Measurements from ENCODE around the gene PROC.

PROC gene

DNA sequence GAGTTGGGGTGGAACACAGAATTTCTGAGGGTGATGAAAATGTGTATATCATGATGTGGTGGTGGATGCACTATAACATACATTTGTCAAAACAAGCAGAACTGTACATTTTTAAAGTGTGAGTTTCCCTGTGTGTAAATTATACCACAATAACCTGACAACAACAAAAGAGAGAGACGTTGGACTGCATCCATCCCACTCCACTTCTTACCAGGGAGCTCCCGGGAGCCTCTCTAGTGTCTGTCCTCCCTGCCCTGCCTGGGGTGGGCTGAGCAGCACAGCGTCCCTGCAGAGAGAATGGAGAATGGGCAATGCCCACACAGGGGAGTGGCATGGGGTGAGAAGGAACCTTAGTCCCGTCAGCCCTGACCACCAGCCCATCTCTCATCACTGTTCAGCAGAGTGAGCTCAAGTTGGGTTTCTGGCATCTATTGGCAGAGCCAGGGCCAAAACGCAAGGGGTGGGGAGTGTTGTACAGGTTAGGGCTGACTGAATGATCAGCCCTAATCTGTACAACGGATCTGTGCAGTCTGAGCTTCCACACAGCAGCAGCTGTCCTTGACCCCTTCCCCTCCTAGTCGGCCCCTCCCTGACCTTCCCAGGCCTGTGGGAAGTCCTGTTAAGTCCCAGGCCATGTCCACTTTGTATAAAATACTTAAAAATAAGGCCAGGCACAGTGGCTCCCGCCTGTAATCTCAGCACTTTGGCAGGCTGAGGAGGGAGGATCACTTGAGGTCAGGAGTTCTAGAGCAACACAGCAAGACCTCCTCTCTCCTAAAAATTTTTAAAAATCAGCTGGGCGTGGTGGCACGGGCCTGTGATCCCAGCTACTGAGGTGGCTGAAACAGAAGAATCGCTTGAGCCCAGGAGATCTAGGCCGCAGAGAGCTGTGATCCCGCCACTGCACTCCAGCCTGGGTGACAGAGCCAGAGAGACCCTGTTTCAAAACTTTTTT lies 3.3 kb upstream of the PROC start:
- no peak for DNase-seq

DNA sequence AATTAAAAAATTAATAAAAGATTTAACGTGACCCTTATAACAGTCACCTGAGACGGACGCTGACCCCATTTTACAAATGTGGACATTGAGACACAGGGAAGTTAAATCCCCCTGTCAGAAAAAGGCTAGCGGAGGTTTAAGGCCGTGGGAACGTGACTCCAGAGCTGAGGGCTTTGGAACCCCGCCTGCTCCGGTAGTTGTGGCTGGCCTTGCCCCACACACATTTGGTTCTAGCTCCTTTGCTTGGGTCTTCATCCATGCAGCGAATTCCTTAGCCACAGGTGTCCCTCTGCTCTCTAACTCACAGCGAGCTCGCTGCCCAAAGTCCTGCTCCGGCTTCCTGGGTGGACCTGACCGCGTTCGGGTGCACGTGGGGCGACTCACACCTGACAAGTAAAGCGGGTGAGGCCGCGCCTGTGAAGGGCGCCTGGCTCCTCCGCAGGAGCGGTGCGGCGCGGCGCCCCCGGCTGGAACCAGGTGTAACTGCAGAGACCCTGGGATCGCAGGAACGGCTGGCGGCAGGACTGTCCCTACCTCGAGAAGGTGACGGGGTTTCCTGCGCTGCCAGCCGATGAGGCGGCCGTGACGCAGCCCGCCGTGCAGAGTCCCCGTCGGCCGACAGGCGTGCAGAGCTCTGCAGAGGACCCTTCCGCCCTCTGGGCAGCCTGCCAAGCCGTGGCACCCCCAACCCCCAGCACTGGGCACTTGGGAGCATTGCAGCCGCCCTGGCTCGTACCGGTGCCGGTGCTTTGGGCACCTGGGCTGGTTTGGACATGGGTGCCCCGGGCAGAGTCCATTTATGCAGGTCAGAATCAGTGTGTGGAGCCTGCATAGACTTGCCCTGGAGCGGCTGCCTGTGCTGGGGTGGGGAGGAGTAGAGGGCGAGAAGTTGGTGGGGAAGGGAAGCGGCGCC lies 2.4 kb upstream of the PROC start:
- DNase-seq, result peak; percentile 88

DNA sequence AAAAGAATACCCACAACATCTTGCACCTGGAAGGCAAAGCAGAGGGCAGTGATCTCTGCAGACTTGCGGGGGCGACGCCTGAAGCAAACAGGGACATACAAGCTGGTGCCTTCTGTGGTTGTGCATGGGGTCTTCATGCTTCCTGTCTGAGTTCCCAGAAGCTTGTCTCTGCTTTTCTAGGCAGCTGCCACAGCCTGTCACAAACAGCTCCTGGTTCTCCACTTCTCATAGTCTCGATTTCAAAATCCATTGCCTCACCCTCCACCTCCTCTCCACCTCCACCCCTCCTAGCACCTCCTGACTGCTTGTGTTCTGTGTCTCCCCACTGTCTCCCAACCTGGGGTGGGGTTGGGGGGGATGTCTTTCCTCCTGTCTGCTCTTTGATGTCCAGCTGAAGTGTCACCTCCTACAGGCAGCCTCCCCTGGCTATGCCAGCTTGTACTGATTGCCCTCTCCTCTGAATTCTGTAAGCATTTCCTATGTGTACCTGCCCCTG lies 1.7 kb upstream of the PROC start:
- DNase-seq, result no peak

DNA sequence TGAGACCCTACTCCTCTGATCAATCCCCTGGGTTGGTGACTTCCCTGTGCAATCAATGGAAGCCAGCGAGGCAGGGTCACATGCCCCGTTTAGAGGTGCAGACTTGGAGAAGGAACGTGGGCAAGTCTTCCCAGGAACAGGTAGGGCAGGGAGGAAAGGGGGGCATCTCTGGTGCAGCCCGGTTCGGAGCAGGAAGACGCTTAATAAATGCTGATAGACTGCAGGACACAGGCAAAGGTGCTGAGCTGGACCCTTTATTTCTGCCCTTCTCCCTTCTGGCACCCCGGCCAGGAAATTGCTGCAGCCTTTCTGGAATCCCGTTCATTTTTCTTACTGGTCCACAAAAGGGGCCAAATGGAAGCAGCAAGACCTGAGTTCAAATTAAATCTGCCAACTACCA lies 821 bp upstream of the PROC start:
- no peak for DNase-seq

DNA sequence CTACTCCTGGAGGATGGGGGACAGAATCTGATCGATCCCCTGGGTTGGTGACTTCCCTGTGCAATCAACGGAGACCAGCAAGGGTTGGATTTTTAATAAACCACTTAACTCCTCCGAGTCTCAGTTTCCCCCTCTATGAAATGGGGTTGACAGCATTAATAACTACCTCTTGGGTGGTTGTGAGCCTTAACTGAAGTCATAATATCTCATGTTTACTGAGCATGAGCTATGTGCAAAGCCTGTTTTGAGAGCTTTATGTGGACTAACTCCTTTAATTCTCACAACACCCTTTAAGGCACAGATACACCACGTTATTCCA lies 844 bp downstream of the PROC start:
- DNase-seq, result no peak

DNA sequence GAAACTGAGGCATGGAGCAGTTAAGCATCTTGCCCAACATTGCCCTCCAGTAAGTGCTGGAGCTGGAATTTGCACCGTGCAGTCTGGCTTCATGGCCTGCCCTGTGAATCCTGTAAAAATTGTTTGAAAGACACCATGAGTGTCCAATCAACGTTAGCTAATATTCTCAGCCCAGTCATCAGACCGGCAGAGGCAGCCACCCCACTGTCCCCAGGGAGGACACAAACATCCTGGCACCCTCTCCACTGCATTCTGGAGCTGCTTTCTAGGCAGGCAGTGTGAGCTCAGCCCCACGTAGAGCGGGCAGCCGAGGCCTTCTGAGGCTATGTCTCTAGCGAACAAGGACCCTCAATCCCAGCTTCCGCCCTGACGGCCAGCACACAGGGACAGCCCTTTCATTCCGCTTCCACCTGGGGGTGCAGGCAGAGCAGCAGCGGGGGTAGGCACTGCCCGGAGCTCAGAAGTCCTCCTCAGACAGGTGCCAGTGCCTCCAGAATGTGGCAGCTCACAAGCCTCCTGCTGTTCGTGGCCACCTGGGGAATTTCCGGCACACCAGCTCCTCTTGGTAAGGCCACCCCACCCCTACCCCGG lies 1.3 kb downstream of the PROC start:
- DNase-seq, result no peak

DNA sequence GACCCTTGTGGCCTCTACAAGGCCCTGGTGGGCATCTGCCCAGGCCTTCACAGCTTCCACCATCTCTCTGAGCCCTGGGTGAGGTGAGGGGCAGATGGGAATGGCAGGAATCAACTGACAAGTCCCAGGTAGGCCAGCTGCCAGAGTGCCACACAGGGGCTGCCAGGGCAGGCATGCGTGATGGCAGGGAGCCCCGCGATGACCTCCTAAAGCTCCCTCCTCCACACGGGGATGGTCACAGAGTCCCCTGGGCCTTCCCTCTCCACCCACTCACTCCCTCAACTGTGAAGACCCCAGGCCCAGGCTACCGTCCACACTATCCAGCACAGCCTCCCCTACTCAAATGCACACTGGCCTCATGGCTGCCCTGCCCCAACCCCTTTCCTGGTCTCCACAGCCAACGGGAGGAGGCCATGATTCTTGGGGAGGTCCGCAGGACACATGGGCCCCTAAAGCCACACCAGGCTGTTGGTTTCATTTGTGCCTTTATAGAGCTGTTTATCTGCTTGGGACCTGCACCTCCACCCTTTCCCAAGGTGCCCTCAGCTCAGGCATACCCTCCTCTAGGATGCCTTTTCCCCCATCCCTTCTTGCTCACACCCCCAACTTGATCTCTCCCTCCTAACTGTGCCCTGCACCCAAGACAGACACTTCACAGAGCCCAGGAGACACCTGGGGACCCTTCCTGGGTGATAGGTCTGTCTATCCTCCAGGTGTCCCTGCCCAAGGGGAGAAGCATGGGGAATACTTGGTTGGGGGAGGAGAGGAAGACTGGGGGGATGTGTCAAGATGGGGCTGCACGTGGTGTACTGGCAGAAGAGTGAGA lies 2.0 kb downstream of the PROC start:
- DNase-seq, result no peak

DNA sequence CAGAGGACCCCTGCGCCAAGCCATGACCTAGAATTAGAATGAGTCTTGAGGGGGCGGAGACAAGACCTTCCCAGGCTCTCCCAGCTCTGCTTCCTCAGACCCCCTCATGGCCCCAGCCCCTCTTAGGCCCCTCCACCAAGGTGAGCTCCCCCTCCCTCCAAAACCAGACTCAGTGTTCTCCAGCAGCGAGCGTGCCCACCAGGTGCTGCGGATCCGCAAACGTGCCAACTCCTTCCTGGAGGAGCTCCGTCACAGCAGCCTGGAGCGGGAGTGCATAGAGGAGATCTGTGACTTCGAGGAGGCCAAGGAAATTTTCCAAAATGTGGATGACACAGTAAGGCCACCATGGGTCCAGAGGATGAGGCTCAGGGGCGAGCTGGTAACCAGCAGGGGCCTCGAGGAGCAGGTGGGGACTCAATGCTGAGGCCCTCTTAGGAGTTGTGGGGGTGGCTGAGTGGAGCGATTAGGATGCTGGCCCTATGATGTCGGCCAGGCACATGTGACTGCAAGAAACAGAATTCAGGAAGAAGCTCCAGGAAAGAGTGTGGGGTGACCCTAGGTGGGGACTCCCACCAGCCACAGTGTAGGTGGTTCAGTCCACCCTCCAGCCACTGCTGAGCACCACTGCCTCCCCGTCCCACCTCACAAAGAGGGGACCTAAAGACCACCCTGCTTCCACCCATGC lies 3.0 kb downstream of the PROC start:
- no peak for DNase-seq

DNA sequence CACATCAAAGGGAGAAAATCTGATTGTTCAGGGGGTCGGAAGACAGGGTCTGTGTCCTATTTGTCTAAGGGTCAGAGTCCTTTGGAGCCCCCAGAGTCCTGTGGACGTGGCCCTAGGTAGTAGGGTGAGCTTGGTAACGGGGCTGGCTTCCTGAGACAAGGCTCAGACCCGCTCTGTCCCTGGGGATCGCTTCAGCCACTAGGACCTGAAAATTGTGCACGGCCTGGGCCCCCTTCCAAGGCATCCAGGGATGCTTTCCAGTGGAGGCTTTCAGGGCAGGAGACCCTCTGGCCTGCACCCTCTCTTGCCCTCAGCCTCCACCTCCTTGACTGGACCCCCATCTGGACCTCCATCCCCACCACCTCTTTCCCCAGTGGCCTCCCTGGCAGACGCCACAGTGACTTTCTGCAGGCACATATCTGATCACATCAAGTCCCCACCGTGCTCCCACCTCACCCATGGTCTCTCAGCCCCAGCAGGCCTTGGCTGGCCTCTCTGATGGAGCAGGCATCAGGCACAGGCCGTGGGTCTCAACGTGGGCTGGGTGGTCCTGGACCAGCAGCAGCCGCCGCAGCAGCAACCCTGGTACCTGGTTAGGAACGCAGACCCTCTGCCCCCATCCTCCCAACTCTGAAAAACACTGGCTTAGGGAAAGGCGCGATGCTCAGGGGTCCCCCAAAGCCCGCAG lies 3.8 kb downstream of the PROC start:
- no peak for DNase-seq

DNA sequence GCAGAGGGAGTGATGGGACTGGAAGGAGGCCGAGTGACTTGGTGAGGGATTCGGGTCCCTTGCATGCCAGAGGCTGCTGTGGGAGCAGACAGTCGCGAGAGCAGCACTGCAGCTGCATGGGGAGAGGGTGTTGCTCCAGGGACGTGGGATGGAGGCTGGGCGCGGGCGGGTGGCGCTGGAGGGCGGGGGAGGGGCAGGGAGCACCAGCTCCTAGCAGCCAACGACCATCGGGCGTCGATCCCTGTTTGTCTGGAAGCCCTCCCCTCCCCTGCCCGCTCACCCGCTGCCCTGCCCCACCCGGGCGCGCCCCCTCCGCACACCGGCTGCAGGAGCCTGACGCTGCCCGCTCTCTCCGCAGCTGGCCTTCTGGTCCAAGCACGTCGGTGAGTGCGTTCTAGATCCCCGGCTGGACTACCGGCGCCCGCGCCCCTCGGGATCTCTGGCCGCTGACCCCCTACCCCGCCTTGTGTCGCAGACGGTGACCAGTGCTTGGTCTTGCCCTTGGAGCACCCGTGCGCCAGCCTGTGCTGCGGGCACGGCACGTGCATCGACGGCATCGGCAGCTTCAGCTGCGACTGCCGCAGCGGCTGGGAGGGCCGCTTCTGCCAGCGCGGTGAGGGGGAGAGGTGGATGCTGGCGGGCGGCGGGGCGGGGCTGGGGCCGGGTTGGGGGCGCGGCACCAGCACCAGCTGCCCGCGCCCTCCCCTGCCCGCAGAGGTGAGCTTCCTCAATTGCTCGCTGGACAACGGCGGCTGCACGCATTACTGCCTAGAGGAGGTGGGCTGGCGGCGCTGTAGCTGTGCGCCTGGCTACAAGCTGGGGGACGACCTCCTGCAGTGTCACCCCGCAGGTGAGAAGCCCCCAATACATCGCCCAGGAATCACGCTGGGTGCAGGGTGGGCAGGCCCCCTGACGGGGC lies 4.6 kb downstream of the PROC start:
- peak; percentile 38 for DNase-seq

DNA sequence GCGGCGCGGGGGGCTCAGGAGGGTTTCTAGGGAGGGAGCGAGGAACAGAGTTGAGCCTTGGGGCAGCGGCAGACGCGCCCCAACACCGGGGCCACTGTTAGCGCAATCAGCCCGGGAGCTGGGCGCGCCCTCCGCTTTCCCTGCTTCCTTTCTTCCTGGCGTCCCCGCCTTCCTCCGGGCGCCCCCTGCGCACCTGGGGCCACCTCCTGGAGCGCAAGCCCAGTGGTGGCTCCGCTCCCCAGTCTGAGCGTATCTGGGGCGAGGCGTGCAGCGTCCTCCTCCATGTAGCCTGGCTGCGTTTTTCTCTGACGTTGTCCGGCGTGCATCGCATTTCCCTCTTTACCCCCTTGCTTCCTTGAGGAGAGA lies 5.2 kb downstream of the PROC start:
- DNase-seq, result peak; percentile 29

DNA sequence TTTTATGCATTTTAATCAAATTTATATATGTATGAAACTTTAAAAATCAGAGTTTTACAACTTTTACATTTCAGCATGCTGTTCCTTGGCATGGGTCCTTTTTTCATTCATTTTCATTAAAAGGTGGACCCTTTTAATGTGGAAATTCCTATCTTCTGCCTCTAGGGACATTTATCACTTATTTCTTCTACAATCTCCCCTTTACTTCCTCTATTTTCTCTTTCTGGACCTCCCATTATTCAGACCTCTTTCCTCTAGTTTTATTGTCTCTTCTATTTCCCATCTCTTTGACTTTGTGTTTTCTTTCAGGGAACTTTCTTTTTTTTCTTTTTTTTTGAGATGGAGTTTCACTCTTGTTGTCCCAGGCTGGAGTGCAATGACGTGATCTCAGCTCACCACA lies 5.7 kb downstream of the PROC start:
- DNase-seq, result no peak

DNA sequence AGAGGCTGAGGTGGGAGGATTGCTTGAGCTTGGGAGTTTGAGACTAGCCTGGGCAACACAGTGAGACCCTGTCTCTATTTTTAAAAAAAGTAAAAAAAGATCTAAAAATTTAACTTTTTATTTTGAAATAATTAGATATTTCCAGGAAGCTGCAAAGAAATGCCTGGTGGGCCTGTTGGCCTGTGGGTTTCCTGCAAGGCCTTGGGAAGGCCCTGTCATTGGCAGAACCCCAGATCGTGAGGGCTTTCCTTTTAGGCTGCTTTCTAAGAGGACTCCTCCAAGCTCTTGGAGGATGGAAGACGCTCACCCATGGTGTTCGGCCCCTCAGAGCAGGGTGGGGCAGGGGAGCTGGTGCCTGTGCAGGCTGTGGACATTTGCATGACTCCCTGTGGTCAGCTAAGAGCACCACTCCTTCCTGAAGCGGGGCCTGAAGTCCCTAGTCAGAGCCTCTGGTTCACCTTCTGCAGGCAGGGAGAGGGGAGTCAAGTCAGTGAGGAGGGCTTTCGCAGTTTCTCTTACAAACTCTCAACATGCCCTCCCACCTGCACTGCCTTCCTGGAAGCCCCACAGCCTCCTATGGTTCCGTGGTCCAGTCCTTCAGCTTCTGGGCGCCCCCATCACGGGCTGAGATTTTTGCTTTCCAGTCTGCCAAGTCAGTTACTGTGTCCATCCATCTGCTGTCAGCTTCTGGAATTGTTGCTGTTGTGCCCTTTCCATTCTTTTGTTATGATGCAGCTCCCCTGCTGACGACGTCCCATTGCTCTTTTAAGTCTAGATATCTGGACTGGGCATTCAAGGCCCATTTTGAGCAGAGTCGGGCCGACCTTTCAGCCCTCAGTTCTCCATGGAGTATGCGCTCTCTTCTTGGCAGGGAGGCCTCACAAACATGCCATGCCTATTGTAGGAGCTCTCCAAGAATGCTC lies 6.6 kb downstream of the PROC start:
- DNase-seq, result no peak

DNA sequence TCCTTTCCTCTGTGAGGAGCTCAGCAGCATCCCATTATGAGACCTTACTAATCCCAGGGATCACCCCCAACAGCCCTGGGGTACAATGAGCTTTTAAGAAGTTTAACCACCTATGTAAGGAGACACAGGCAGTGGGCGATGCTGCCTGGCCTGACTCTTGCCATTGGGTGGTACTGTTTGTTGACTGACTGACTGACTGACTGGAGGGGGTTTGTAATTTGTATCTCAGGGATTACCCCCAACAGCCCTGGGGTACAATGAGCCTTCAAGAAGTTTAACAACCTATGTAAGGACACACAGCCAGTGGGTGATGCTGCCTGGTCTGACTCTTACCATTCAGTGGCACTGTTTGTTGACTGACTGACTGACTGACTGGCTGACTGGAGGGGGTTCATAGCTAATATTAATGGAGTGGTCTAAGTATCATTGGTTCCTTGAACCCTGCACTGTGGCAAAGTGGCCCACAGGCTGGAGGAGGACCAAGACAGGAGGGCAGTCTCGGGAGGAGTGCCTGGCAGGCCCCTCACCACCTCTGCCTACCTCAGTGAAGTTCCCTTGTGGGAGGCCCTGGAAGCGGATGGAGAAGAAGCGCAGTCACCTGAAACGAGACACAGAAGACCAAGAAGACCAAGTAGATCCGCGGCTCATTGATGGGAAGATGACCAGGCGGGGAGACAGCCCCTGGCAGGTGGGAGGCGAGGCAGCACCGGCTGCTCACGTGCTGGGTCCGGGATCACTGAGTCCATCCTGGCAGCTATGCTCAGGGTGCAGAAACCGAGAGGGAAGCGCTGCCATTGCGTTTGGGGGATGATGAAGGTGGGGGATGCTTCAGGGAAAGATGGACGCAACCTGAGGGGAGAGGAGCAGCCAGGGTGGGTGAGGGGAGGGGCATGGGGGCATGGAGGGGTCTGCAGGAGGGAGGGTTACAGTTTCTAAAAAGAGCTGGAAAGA lies 7.6 kb downstream of the PROC start:
- no peak for DNase-seq

DNA sequence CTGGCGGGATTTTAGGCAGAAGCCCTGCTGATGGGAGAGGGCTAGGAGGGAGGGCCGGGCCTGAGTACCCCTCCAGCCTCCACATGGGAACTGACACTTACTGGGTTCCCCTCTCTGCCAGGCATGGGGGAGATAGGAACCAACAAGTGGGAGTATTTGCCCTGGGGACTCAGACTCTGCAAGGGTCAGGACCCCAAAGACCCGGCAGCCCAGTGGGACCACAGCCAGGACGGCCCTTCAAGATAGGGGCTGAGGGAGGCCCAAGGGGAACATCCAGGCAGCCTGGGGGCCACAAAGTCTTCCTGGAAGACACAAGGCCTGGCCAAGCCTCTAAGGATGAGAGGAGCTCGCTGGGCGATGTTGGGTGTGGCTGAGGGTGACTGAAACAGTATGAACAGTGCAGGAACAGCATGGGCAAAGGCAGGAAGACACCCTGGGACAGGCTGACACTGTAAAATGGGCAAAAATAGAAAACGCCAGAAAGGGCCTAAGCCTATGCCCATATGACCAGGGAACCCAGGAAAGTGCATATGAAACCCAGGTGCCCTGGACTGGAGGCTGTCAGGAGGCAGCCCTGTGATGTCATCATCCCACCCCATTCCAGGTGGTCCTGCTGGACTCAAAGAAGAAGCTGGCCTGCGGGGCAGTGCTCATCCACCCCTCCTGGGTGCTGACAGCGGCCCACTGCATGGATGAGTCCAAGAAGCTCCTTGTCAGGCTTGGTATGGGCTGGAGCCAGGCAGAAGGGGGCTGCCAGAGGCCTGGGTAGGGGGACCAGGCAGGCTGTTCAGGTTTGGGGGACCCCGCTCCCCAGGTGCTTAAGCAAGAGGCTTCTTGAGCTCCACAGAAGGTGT lies 8.5 kb downstream of the PROC start:
- no peak for DNase-seq

DNA sequence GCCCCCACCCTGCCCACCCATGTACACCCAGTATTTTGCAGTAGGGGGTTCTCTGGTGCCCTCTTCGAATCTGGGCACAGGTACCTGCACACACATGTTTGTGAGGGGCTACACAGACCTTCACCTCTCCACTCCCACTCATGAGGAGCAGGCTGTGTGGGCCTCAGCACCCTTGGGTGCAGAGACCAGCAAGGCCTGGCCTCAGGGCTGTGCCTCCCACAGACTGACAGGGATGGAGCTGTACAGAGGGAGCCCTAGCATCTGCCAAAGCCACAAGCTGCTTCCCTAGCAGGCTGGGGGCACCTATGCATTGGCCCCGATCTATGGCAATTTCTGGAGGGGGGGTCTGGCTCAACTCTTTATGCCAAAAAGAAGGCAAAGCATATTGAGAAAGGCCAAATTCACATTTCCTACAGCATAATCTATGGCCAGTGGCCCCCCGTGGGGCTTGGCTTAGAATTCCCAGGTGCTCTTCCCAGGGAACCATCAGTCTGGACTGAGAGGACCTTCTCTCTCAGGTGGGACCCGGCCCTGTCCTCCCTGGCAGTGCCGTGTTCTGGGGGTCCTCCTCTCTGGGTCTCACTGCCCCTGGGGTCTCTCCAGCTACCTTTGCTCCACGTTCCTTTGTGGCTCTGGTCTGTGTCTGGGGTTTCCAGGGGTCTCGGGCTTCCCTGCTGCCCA lies 9.3 kb downstream of the PROC start:
- no peak for DNase-seq

Measured in stimulated activated CD4-positive, alpha-beta T cell treated with anti-CD3 and anti-CD28 coated beads, Interleukin-15, amount 100 ng/mL, for 24 hours (primary cell).